ENCODE measurements around the gene EMC10.

- TF ChIP-seq CTCF (IDR thresholded peaks at IDR 0.05) (no peak), POLR2A (IDR thresholded peaks at IDR 0.05) (no peak), POLR2AphosphoS5 (IDR thresholded peaks at IDR 0.05) (no peak), EP300 (IDR thresholded peaks at IDR 0.05) (no peak)
Measured at GRCh38 chr19:50496189-50497021, 20.1 kb downstream of the EMC10 start.

All from stomach (tissue), 4 donors.